Endothelial cell of umbilical vein (primary cell): ENCODE data around the gene MUC22. TPM values are rescaled to one million over a fixed set of nuclear protein-coding genes. Genes with fewer than 3 reads are reported as not detected.

Source experiments
- BruUV-seq: library from RNA; stranded (reverse); fragments of 400-500 nt; replicated peaks from 2 replicates; lab custom pipeline; 2021; lab: Mats Ljungman, UMichigan
- CTCF ChIA-PET: fragments of 300-600, 350-600 bp; sonication (Branson Sonifier 250); formaldehyde crosslinking; loops from one replicate; lab custom pipeline; 2021; ENCODE audit warnings: antibody characterized with exemption, inconsistent platforms; lab: Charles Lee
- POLR2A ChIA-PET: fragments of 300-600, 350-600 bp; sonication (Branson Sonifier 250); formaldehyde crosslinking; loops from one replicate; lab custom pipeline; 2021; ENCODE audit warnings: antibody characterized with exemption, inconsistent platforms; lab: Charles Lee
- DNase-seq: peaks from one replicate; pipeline ENCODE4 v3.0.0-alpha.2; 2011; ENCODE audit warnings: low read depth, low spot score
- FAIRE-seq: peaks from 2 replicates; lab custom pipeline; 2011; peaks lifted over from hg19 to GRCh38; lab: Jason Lieb, UNC
- H2AFZ ChIP-seq: 2 replicates; pipeline ENCODE4 v1.6.0; 2012; ENCODE audit warnings: low read depth, low read length, control low read depth, inconsistent platforms
- H3K27ac ChIP-seq: 2 replicates; pipeline ENCODE4 v1.5.1; 2011; ENCODE audit warnings: low read depth, mild to moderate bottlenecking, control low read depth, low read length, moderate library complexity; ENCODE audit not compliant: insufficient read depth
- H3K27me3 ChIP-seq, 2 experiments: 2 replicates each; pipeline versions ENCODE4 v1.6.0 to v1.6.1; 2011; ENCODE audit warnings: low read length in 2 of 2, mixed read lengths in 1 of 2; ENCODE audit not compliant: control insufficient read depth in 2 of 2, insufficient read depth in 2 of 2
- H3K36me3 ChIP-seq, 2 experiments: 2 replicates in 1 of 2; 3 replicates in 1 of 2; pipeline ENCODE4 v1.5.1; 2011; ENCODE audit warnings: low read length in 2 of 2, mild to moderate bottlenecking in 1 of 2, moderate library complexity in 1 of 2; ENCODE audit not compliant: control insufficient read depth in 2 of 2, insufficient read depth in 2 of 2; ENCODE audit errors: extremely low read depth in 1 of 2
- H3K4me1 ChIP-seq: 3 replicates; pipeline ENCODE4 v1.5.1; 2011; ENCODE audit warnings: mild to moderate bottlenecking, low read length; ENCODE audit not compliant: control insufficient read depth, insufficient read depth; ENCODE audit errors: extremely low read depth
- H3K4me2 ChIP-seq: 2 replicates; pipeline ENCODE4 v1.6.1; 2011; ENCODE audit warnings: low read length, control low read depth, mixed read lengths; ENCODE audit not compliant: insufficient read depth
- H3K4me3 ChIP-seq, 3 experiments: fragments of 200-600 bp in 1 of 3; sonication (generic), shearing (Covaris generic) in 1 of 3; replicated peaks in 1 of 3; 2 replicates each; pipeline ENCODE4 v1.5.1; 2011 to 2016; ENCODE audit warnings: control low read depth in 3 of 3, low read length in 3 of 3, mild to moderate bottlenecking in 2 of 3, inconsistent platforms in 1 of 3, low read depth in 1 of 3, moderate library complexity in 1 of 3; ENCODE audit not compliant: insufficient read depth in 1 of 3
- H3K79me2 ChIP-seq: 2 replicates; pipeline ENCODE4 v1.6.0; 2012; ENCODE audit warnings: low read length, inconsistent platforms; ENCODE audit not compliant: control insufficient read depth, insufficient read depth
- H3K9ac ChIP-seq: replicated peaks from 2 replicates; pipeline ENCODE3; 2011; ENCODE audit warnings: low read length, control low read depth; ENCODE audit not compliant: insufficient read depth; ENCODE audit errors: extremely low read depth
- H3K9me1 ChIP-seq: replicated peaks from 3 replicates; pipeline ENCODE4 v1.6.0; 2011; ENCODE audit warnings: mild to moderate bottlenecking, low read length; ENCODE audit not compliant: control insufficient read depth, insufficient read depth; ENCODE audit errors: extremely low read depth
- H3K9me3 ChIP-seq: replicated peaks from 2 replicates; pipeline ENCODE4 v1.5.1; 2012; ENCODE audit warnings: low read length, inconsistent platforms; ENCODE audit not compliant: control insufficient read depth, insufficient read depth
- H4K20me1 ChIP-seq: replicated peaks from 2 replicates; pipeline ENCODE3; 2011; ENCODE audit warnings: mild to moderate bottlenecking, low read length; ENCODE audit not compliant: control insufficient read depth, insufficient read depth; ENCODE audit errors: extremely low read depth
- EZH2 ChIP-seq: IDR thresholded peaks from 2 replicates; pipeline ENCODE4 v1.6.1; 2012; ENCODE audit warnings: borderline replicate concordance, low read depth, mild to moderate bottlenecking, moderate library complexity, low read length, inconsistent platforms; ENCODE audit not compliant: severe bottlenecking
- FOS ChIP-seq: IDR thresholded peaks from 2 replicates; pipeline ENCODE4 v1.6.1; 2011; ENCODE audit warnings: mild to moderate bottlenecking, low read length, moderate library complexity, borderline replicate concordance; ENCODE audit not compliant: insufficient read depth
- GATA2 ChIP-seq: IDR thresholded peaks from 2 replicates; pipeline ENCODE4 v1.7.0; 2011; ENCODE audit warnings: low read depth, mild to moderate bottlenecking, moderate library complexity, mixed read lengths, low read length; ENCODE audit not compliant: insufficient read length, insufficient read depth
- JUN ChIP-seq: IDR thresholded peaks from 2 replicates; pipeline ENCODE4 v1.6.1; 2011; ENCODE audit warnings: borderline replicate concordance, low read depth; ENCODE audit not compliant: insufficient read length, insufficient read depth
- MAX ChIP-seq: IDR thresholded peaks from 2 replicates; pipeline ENCODE4 v1.6.1; 2011; ENCODE audit not compliant: insufficient read depth, insufficient read length
- MYC ChIP-seq: IDR thresholded peaks from one replicate; pipeline ENCODE4 v1.6.1; 2011; ENCODE audit warnings: mild to moderate bottlenecking, low read depth, low read length
- POLR2A ChIP-seq: IDR thresholded peaks from 2 replicates; pipeline ENCODE4 v1.6.1; 2012; ENCODE audit warnings: low read depth, mild to moderate bottlenecking, control low read depth, low read length
- POLR2AphosphoS5 ChIP-seq: IDR thresholded peaks from 2 replicates; pipeline ENCODE4 v1.6.1; 2012; ENCODE audit warnings: low read depth, mild to moderate bottlenecking, control low read depth, low read length, moderate library complexity; ENCODE audit not compliant: insufficient read depth
- dilution Hi-C: fragments of 300-500 bp; cut with MboI; formaldehyde crosslinking; loops from one replicate; pipeline ENCODE4 v1.15.0; 2019; ENCODE audit warnings: low sequenced_read_pairs; ENCODE audit not compliant: extremely low pct_ligation_motif_present
- intact Hi-C: fragments of 100-400 bp; cut with micrococcal nuclease; formaldehyde crosslinking; loops from one replicate; pipeline ENCODE4 v1.10.0; 2022
- polyA plus RNA-seq, 4 experiments: library from polyadenylated mRNA; depleted of rRNA in 3 of 4; stranded (reverse) in 3 of 4; unstranded in 1 of 4; fragments of >200 nt; gene quantifications; 2 replicates each; pipeline versions ENCODE4 v1.2.1 to v1.2.3, GENCODE V29; 2011 to 2012; ENCODE audit warnings: missing spikeins in 1 of 4
- total RNA-seq: library from RNA; stranded (reverse); gene quantifications from 2 replicates; pipeline ENCODE4 v1.2.3, GENCODE V29; 2021
- TF ChIP-seq, protein P1 (sequence below), 2 donors: IDR thresholded peaks; 1 replicate in 1 of 2; 2 replicates in 1 of 2; pipeline ENCODE4 v1.5.1; 2011; ENCODE audit warnings: low read length in 2 of 2, mild to moderate bottlenecking in 2 of 2, moderate library complexity in 2 of 2, control low read depth in 1 of 2, inconsistent platforms in 1 of 2, low read depth in 1 of 2; ENCODE audit not compliant: insufficient read depth in 1 of 2; ENCODE audit errors: extremely low read depth in 1 of 2

MUC22 gene
- total and polyA plus RNA-seq, 2 donors (not counting 3 experiments of a cell fraction or from before 2014, with no cell fraction given) = not detected

DNA sequence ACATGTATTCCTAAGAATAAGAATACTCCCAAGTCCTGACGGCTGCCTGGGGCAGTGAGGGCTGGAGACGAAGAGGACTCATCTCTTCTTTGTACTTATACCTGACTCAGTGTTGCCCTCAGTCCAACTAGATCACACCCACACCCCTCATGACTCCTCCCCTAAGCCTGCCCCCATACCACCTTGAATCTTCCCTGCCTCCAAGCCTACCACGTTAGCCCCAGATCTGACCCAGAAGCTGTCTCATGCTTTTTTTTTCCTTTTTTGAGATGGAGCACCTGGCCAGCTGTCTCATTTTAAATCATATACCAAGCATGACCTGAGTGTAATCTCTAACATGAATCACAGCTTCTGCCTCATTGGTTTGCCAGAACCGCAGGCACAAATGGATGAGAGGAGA is 45.2 kb downstream of the MUC22 start:
- no peaks in the 10 kb centered on the region for H3K4me1 ChIP-seq
- no peaks in the 10 kb centered on the region for H3K9me3 ChIP-seq
- DNase-seq = no peak
- TF ChIP-seq EZH2 (no peak), MAX (no peak), MYC (no peak), POLR2A (no peak), GATA2 (no peak), POLR2AphosphoS5 (no peak), FOS (no peak), JUN (no peak)
- TF ChIP-seq, protein P1, sequence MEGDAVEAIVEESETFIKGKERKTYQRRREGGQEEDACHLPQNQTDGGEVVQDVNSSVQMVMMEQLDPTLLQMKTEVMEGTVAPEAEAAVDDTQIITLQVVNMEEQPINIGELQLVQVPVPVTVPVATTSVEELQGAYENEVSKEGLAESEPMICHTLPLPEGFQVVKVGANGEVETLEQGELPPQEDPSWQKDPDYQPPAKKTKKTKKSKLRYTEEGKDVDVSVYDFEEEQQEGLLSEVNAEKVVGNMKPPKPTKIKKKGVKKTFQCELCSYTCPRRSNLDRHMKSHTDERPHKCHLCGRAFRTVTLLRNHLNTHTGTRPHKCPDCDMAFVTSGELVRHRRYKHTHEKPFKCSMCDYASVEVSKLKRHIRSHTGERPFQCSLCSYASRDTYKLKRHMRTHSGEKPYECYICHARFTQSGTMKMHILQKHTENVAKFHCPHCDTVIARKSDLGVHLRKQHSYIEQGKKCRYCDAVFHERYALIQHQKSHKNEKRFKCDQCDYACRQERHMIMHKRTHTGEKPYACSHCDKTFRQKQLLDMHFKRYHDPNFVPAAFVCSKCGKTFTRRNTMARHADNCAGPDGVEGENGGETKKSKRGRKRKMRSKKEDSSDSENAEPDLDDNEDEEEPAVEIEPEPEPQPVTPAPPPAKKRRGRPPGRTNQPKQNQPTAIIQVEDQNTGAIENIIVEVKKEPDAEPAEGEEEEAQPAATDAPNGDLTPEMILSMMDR (IDR thresholded peaks at IDR 0.05; ENCODE audit: extremely low read depth in 1 of 2, insufficient read depth in 1 of 2, low read depth in 1 of 2, low read length in 2 of 2) = no peak
- POLR2A ChIA-PET = interaction anchor here (0.7 kb wide), 1 partner anchor 88 kb away, joined by 3 read pairs; no protein-coding TSS in a partner anchor
- H3K36me3 ChIP-seq = no peaks in the 10 kb centered on the region
- no peak overlapping the region for H3K27ac ChIP-seq
- no peak overlapping the region for H3K4me2 ChIP-seq
- H3K9ac ChIP-seq = no peak overlapping the region
- H3K79me2 ChIP-seq = no peaks in the 10 kb centered on the region
- H2AFZ ChIP-seq = no peak overlapping the region
- CTCF ChIA-PET = interaction anchor here (0.9 to 1.4 kb wide), 3 partner anchors 15 to 80 kb away, joined by 3 to 4 read pairs (median 3); no protein-coding TSS in a partner anchor
- H4K20me1 ChIP-seq = no peaks in the 10 kb centered on the region
- no peak overlapping the region for H3K4me3 ChIP-seq
- intact Hi-C loops (no loop called here), dilution Hi-C loops (no loop called here)
- peaks cover 5 to 11% of the 10 kb centered on the region in 2 experiments for H3K27me3 ChIP-seq
- FAIRE-seq = no peak
- BruUV-seq = no TSS peak
- H3K9me1 ChIP-seq = no peaks in the 10 kb centered on the region
